Peyer's patch (tissue), 4 donors: ENCODE measurements around the gene GLUL. TPM values are rescaled to one million over a fixed set of nuclear protein-coding genes. Genes with fewer than 3 reads are reported as not detected.

Source experiments
- DNase-seq, 3 donors: peaks; one replicate each; pipeline ENCODE4 v3.0.0-alpha.2; 2017 to 2019
- H3K27ac ChIP-seq, 4 donors: fragments of 200-600 bp; sonication (generic); one replicate each; pipeline ENCODE4 v1.5.1; 2016 to 2019
- H3K27me3 ChIP-seq, 2 donors: fragments of 200-600 bp; sonication (generic); one replicate each; pipeline ENCODE4 v1.5.1; 2019
- H3K36me3 ChIP-seq, 3 donors: fragments of 200-600 bp; sonication (generic); one replicate each; pipeline ENCODE4 v1.5.1; 2016 to 2019
- H3K4me1 ChIP-seq, 4 donors: fragments of 200-600 bp; sonication (generic); one replicate each; pipeline ENCODE4 v1.5.1; 2016 to 2019
- H3K4me3 ChIP-seq, 4 donors: fragments of 200-600 bp; sonication (generic); 1 replicate in 3 of 4; 2 replicates in 1 of 4; pipeline ENCODE4 v1.5.1; 2016 to 2019; ENCODE audit warnings: mild to moderate bottlenecking in 1 of 4
- H3K9me3 ChIP-seq, 4 donors: fragments of 200-600 bp; sonication (generic); one replicate each; pipeline ENCODE4 v1.5.1; 2016 to 2019; ENCODE audit warnings: mild to moderate bottlenecking in 1 of 4
- CTCF ChIP-seq, 6 experiments: fragments of 450-650 bp in 4 of 6; fragments of 200-600 bp in 2 of 6; sonication (generic) in 1 of 6; IDR thresholded peaks; one replicate each; pipeline ENCODE4 v1.5.1; 2017 to 2019; ENCODE audit warnings: antibody characterized with exemption in 6 of 6, mild to moderate bottlenecking in 3 of 6, moderate library complexity in 1 of 6
- POLR2A ChIP-seq, 2 donors: fragments of 450-650 bp; IDR thresholded peaks; one replicate each; pipeline ENCODE4 v1.5.1; 2017; ENCODE audit warnings: antibody characterized with exemption in 2 of 2, mild to moderate bottlenecking in 2 of 2, moderate library complexity in 2 of 2
- total RNA-seq, 4 donors: library from RNA; depleted of rRNA; stranded (reverse); fragments of >200 nt; gene quantifications; one replicate each; pipeline ENCODE4 v1.1.0, GENCODE V29; 2016

Gene GLUL
- total RNA-seq, result 100 to 1,000 TPM; 148 to 864 (median 443) TPM

- Histone ChIP-seq H3K27ac (peak within 1 kb of the TSS; percentile 81 to 96 (median 90)), H3K4me3 (peak within 1 kb of the TSS; percentile 54 to 77 (median 66)), H3K27me3 (no peaks in the 10 kb centered on the region), H3K9me3 (no peaks in the 10 kb centered on the region), H3K4me1 (peaks cover 0 to 16% (median 5%) of the 10 kb centered on the region in 4 donors), H3K36me3 (peaks cover 0 to 23% (median 0%) of the 10 kb centered on the region in 3 donors)
- TF ChIP-seq CTCF (IDR thresholded peaks at IDR 0.05), result peak in 1 of 6 experiments; percentile 35
- peak; percentile 92 to 93 for TF ChIP-seq POLR2A (IDR thresholded peaks at IDR 0.05)
- DNase-seq, result peak; percentile 71 to 93 (median 88)
Observed at GRCh38 chr1:182391362-182392049, at the start of gene GLUL. TSS of gene GLUL (minus strand) at chr1:182391790. CDS start at chr1:182388737, 3,053 bp downstream.

GRCh38 chr1:182438326-182438725, 46.7 kb upstream of the GLUL start:
- H3K4me1 ChIP-seq, result no peaks in the 10 kb centered on the region
- peaks cover 0 to 3% (median 0%) of the 10 kb centered on the region in 4 donors for H3K9me3 ChIP-seq
- no peak overlapping the region for H3K4me3 ChIP-seq
- H3K36me3 ChIP-seq, result no peaks in the 10 kb centered on the region
- H3K27me3 ChIP-seq, result no peaks in the 10 kb centered on the region
- no peak for TF ChIP-seq POLR2A (IDR thresholded peaks at IDR 0.05)
- no peak for TF ChIP-seq CTCF (IDR thresholded peaks at IDR 0.05)
- no peak overlapping the region for H3K27ac ChIP-seq
- DNase-seq, result no peak

GRCh38 chr1:182433580-182433979, 42.0 kb upstream of the GLUL start:
- Histone ChIP-seq H3K27me3 (no peaks in the 10 kb centered on the region), H3K36me3 (no peaks in the 10 kb centered on the region), H3K4me1 (no peaks in the 10 kb centered on the region), H3K4me3 (no peak overlapping the region), H3K9me3 (no peaks in the 10 kb centered on the region), H3K27ac (no peak overlapping the region)
- no peak for DNase-seq
- no peak for TF ChIP-seq CTCF (IDR thresholded peaks at IDR 0.05)
- TF ChIP-seq POLR2A (IDR thresholded peaks at IDR 0.05), result no peak

DNA sequence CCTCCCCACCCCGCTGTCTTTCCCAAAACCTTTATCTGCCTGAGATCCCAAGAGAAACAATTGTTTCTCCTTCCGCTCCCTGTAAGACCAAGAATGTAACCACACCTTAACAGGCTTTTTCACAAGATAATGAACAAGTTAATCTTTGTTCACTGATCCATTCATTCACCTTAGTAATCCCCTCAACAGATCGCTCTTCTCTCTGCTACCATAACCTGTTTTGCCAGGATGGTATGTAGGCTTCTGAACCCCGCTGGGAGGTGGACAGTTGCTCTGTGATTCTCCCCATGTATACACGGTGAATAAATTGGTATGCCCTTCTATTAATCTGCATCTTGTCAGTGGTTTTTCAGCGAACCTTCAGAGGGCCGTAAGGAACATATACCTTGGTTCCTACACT, 39.7 kb upstream of the GLUL start:
- Histone ChIP-seq H3K27ac (no peak overlapping the region), H3K9me3 (no peaks in the 10 kb centered on the region), H3K27me3 (no peaks in the 10 kb centered on the region), H3K36me3 (no peaks in the 10 kb centered on the region), H3K4me1 (no peaks in the 10 kb centered on the region), H3K4me3 (no peak overlapping the region)
- DNase-seq, result no peak
- TF ChIP-seq POLR2A (IDR thresholded peaks at IDR 0.05), result no peak
- no peak for TF ChIP-seq CTCF (IDR thresholded peaks at IDR 0.05)

GRCh38 chr1:182430263-182431068, 38.9 kb upstream of the GLUL start:
- DNase-seq, result no peak
- H3K4me3 ChIP-seq, result no peak overlapping the region
- H3K9me3 ChIP-seq, result no peaks in the 10 kb centered on the region
- no peaks in the 10 kb centered on the region for H3K4me1 ChIP-seq
- TF ChIP-seq CTCF (IDR thresholded peaks at IDR 0.05) (no peak), POLR2A (IDR thresholded peaks at IDR 0.05) (no peak)
- no peaks in the 10 kb centered on the region for H3K27me3 ChIP-seq
- H3K27ac ChIP-seq, result no peak overlapping the region
- no peaks in the 10 kb centered on the region for H3K36me3 ChIP-seq
